Natural killer cell (primary cell): ENCODE measurements around the gene PTPRN2. TPM values are rescaled to one million over a fixed set of nuclear protein-coding genes. Genes with fewer than 3 reads are reported as not detected.

Source experiments
- ATAC-seq, 3 donors: fragments of 150-1000 bp in 2 of 3; fragments of 200-7000 bp in 1 of 3; cut with Tn5 transposase; 1 replicate in 1 of 3; 2 replicates in 2 of 3; pipeline ENCODE4 v1.10.0; 2021; ENCODE audit warnings: mild to moderate bottlenecking in 2 of 3, moderate library complexity in 2 of 3
- DNase-seq, 2 donors: peaks; one replicate each; pipeline versions ENCODE4 v3.0.0 to v3.0.0-alpha.2; 2013 to 2021; ENCODE audit warnings: mixed read lengths in 1 of 2
- H3K27ac ChIP-seq: one replicate; pipeline ENCODE4 v1.5.1; 2013; ENCODE audit warnings: mild to moderate bottlenecking, low read length
- H3K27me3 ChIP-seq: one replicate; pipeline ENCODE4 v1.6.1; 2013; ENCODE audit warnings: low read length; ENCODE audit not compliant: control insufficient read depth, insufficient read depth
- H3K36me3 ChIP-seq: one replicate; pipeline ENCODE4 v1.6.1; 2013; ENCODE audit warnings: low read length; ENCODE audit not compliant: control insufficient read depth, insufficient read depth
- H3K4me1 ChIP-seq: one replicate; pipeline ENCODE4 v1.6.1; 2013; ENCODE audit warnings: low read length; ENCODE audit not compliant: control insufficient read depth, insufficient read depth
- H3K4me3 ChIP-seq: one replicate; pipeline ENCODE4 v1.5.1; 2013; ENCODE audit warnings: low read length
- H3K9me3 ChIP-seq: one replicate; pipeline ENCODE4 v1.6.1; 2013; ENCODE audit warnings: low read length; ENCODE audit not compliant: control insufficient read depth, insufficient read depth
- H3K27ac Mint-ChIP-seq, 2 donors: one replicate each; pipeline ENCODE4 v1.8.0; 2022; ENCODE audit warnings: mild to moderate bottlenecking in 2 of 2, mixed read lengths in 2 of 2, moderate library complexity in 1 of 2
- H3K27me3 Mint-ChIP-seq, 2 donors: one replicate each; pipeline ENCODE4 v1.8.0; 2022; ENCODE audit warnings: low read depth in 2 of 2, mixed read lengths in 2 of 2
- H3K36me3 Mint-ChIP-seq: one replicate; pipeline ENCODE4 v1.8.0; 2022; ENCODE audit warnings: mixed read lengths
- H3K4me1 Mint-ChIP-seq, 2 donors: one replicate each; pipeline ENCODE4 v1.8.0; 2022; ENCODE audit warnings: mixed read lengths in 2 of 2
- H3K4me3 Mint-ChIP-seq: one replicate; pipeline ENCODE4 v1.8.0; 2022; ENCODE audit warnings: mild to moderate bottlenecking, moderate library complexity, mixed read lengths
- H3K9me3 Mint-ChIP-seq, 2 donors: one replicate each; pipeline ENCODE4 v1.8.0; 2022; ENCODE audit warnings: mixed read lengths in 2 of 2
- WGBS: methylation state at CpG from one replicate; pipeline ENCODE4 v1.1.7; 2013; ENCODE audit warnings: missing lambda C conversion rate; ENCODE audit not compliant: insufficient coverage; 5-methylcytosine and 5-hydroxymethylcytosine counted together
- intact Hi-C: fragments of 100-400 bp; cut with micrococcal nuclease; formaldehyde crosslinking; loops from one replicate; pipeline ENCODE4 v1.14.2; 2022
- total RNA-seq, 4 donors: library from RNA; stranded (reverse); fragments of 120-200 nt in 1 of 4; gene quantifications; one replicate each; pipeline versions ENCODE4 v1.2.3 to v1.2.4, GENCODE V29; 2013 to 2022
- TF ChIP-seq, protein P1 (sequence below): fragments of 200-600 bp; IDR thresholded peaks from one replicate; pipeline ENCODE4 v1.8.0; 2022; ENCODE audit warnings: antibody characterized with exemption

The PTPRN2 gene
- total RNA-seq, 3 donors from 2014 or later (not counting 1 experiment from before 2014, with no cell fraction given) = 1.3 to 2.5 (median 1.9) TPM

DNA sequence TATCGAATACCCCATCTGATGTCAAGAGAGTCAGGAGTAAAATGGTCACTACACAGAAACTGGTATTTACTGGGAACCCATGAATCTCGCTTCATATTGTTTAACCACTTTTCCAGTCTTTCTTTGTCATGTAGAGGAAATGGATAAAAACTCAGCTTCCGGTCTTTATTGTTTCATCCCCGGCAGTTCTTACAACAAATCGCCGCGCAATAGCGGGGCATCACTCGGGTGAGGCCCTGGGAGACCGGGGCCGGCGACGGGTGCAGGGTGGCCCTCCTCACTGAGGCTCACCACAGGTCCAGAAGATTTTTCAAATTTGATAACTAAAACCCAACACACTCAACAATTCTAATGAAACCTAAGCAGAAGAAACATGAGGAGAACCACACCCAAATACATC, 35.6 kb upstream of the PTPRN2 start:
- intact Hi-C loops = no loop called here
- 98% methylated on average over 13 of the region's 13 CpGs for WGBS
- H3K4me3 Mint-ChIP-seq = no peak overlapping the region
- no peaks in the 10 kb centered on the region for H3K36me3 ChIP-seq
- no peaks in the 10 kb centered on the region for H3K27me3 ChIP-seq
- DNase-seq (no peak), ATAC-seq (no peak)
- no peak overlapping the region for H3K27ac ChIP-seq
- H3K4me1 ChIP-seq = no peaks in the 10 kb centered on the region
- H3K36me3 Mint-ChIP-seq = no peaks in the 10 kb centered on the region
- H3K9me3 Mint-ChIP-seq = no peaks in the 10 kb centered on the region
- H3K9me3 ChIP-seq = no peaks in the 10 kb centered on the region
- no peak overlapping the region for H3K27ac Mint-ChIP-seq
- TF ChIP-seq, protein P1, sequence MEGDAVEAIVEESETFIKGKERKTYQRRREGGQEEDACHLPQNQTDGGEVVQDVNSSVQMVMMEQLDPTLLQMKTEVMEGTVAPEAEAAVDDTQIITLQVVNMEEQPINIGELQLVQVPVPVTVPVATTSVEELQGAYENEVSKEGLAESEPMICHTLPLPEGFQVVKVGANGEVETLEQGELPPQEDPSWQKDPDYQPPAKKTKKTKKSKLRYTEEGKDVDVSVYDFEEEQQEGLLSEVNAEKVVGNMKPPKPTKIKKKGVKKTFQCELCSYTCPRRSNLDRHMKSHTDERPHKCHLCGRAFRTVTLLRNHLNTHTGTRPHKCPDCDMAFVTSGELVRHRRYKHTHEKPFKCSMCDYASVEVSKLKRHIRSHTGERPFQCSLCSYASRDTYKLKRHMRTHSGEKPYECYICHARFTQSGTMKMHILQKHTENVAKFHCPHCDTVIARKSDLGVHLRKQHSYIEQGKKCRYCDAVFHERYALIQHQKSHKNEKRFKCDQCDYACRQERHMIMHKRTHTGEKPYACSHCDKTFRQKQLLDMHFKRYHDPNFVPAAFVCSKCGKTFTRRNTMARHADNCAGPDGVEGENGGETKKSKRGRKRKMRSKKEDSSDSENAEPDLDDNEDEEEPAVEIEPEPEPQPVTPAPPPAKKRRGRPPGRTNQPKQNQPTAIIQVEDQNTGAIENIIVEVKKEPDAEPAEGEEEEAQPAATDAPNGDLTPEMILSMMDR = no peak
- no peak overlapping the region for H3K4me3 ChIP-seq
- H3K27me3 Mint-ChIP-seq = no peaks in the 10 kb centered on the region
- no peaks in the 10 kb centered on the region for H3K4me1 Mint-ChIP-seq

DNA sequence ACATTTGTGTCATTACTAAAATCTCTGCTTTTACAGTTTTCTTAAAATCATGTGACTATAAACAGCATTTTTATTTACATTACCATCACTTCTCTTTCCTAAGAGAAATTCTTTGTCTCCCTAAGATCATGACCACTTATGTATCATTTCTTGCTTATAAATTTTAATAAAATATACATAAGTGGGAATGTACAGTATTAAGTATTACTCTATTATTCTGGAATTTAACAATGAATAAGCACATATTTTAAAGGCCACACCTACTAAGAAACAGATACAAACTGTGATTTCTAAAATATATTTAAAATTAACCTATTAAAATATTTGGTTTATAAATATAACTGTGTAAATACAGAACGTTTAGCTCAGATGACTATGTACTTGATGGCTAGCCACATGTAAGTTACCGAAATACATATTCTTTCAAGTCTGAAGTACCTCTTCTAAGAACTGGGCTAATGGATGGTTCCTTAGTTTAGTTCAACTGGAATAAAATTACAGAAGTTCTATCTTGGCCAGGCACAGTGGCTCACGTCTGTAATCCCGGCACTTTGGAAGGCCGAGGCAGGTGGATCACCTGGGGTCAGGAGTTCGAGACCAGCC, 33.3 kb upstream of the PTPRN2 start:
- ATAC-seq = no peak
- Mint-ChIP-seq H3K9me3 (no peaks in the 10 kb centered on the region), H3K4me1 (no peaks in the 10 kb centered on the region), H3K27ac (no peak overlapping the region), H3K4me3 (no peak overlapping the region), H3K36me3 (no peaks in the 10 kb centered on the region), H3K27me3 (no peaks in the 10 kb centered on the region)
- H3K36me3 ChIP-seq = no peaks in the 10 kb centered on the region
- TF ChIP-seq, protein P1 = no peak
- H3K27ac ChIP-seq = no peak overlapping the region
- intact Hi-C loops = no loop called here
- no peak for DNase-seq
- no peaks in the 10 kb centered on the region for H3K9me3 ChIP-seq
- 98% methylated on average over 4 of the region's 6 CpGs for WGBS
- no peaks in the 10 kb centered on the region for H3K4me1 ChIP-seq
- H3K27me3 ChIP-seq = no peaks in the 10 kb centered on the region
- H3K4me3 ChIP-seq = no peak overlapping the region

DNA sequence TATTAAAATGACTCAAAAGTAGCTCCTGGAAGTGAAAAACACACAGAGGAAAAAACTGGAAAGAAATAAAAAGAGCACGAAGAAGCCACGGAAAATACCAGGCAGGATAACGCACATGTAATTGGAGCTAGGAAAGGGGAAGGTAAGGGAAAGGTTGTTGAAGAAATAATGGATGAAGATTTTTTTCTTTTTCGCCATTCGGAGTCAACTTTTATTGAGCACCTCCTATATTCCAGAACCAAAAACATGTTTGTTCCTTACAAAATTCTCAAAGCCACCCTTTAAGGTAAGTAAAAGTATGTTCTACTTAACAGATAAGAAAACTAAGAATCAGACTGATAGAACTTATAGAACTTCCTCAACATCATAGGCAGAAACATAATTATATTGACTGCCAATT, 32.8 kb upstream of the PTPRN2 start:
- TF ChIP-seq, protein P1 = no peak
- H3K4me3 ChIP-seq = no peak overlapping the region
- H3K36me3 ChIP-seq = no peaks in the 10 kb centered on the region
- DNase-seq (no peak), ATAC-seq (no peak)
- no peaks in the 10 kb centered on the region for H3K9me3 Mint-ChIP-seq
- no peaks in the 10 kb centered on the region for H3K9me3 ChIP-seq
- no peaks in the 10 kb centered on the region for H3K36me3 Mint-ChIP-seq
- H3K4me3 Mint-ChIP-seq = no peak overlapping the region
- intact Hi-C loops = no loop called here
- H3K4me1 Mint-ChIP-seq = no peaks in the 10 kb centered on the region
- H3K27ac Mint-ChIP-seq = no peak overlapping the region
- no peaks in the 10 kb centered on the region for H3K4me1 ChIP-seq
- H3K27me3 Mint-ChIP-seq = no peaks in the 10 kb centered on the region
- no peak overlapping the region for H3K27ac ChIP-seq
- H3K27me3 ChIP-seq = no peaks in the 10 kb centered on the region
- WGBS = 97% methylated on average over 3 of the region's 5 CpGs

DNA sequence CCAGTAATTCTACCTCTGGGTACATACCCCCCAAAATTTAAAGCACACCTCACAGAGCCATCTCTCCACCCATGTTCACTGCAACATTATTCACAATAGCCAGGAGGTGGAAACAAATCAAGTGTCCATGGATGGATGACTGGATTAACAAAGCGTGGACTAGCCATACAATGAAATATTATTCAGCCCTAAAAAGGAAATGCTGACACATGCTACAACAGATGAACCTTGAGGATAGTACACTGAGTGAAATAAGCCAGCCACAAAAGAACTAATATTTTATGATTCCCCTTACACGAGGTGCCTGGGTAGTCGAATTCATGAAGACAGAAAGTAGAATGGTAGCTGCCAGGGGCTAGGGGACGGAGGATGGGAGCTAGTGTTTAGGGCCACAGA, 31.1 kb upstream of the PTPRN2 start:
- ATAC-seq = no peak
- Mint-ChIP-seq H3K27ac (no peak overlapping the region), H3K27me3 (no peaks in the 10 kb centered on the region), H3K36me3 (no peaks in the 10 kb centered on the region), H3K9me3 (no peaks in the 10 kb centered on the region), H3K4me1 (no peaks in the 10 kb centered on the region), H3K4me3 (no peak overlapping the region)
- no peak overlapping the region for H3K27ac ChIP-seq
- no peaks in the 10 kb centered on the region for H3K36me3 ChIP-seq
- H3K9me3 ChIP-seq = no peaks in the 10 kb centered on the region
- H3K4me1 ChIP-seq = no peaks in the 10 kb centered on the region
- intact Hi-C loops = no loop called here
- no peak overlapping the region for H3K4me3 ChIP-seq
- 95% methylated on average over 4 of the region's 4 CpGs for WGBS
- H3K27me3 ChIP-seq = no peaks in the 10 kb centered on the region
- DNase-seq = no peak
- TF ChIP-seq, protein P1 = no peak
